HG03442 (cell line): ENCODE data around the gene RUFY1.
"Not testable (repeated sequence)": the region's sequence is repeated elsewhere in the genome, so short reads cannot be mapped to it uniquely, and the experiment has no call there.

Experiments used
- ATAC-seq: cut with Tn5 transposase; IDR thresholded peaks from one replicate; pipeline ENCODE4 v1.9.1; 2021; ENCODE audit warnings: mild to moderate bottlenecking, moderate library complexity; ENCODE audit not compliant: unreplicated experiment

Gene RUFY1

GRCh38 chr5:179533907-179534306, 16.4 kb upstream of the RUFY1 start:
- no peak for ATAC-seq

GRCh38 chr5:179534431-179534830, 15.9 kb upstream of the RUFY1 start:
- ATAC-seq = no peak

DNA sequence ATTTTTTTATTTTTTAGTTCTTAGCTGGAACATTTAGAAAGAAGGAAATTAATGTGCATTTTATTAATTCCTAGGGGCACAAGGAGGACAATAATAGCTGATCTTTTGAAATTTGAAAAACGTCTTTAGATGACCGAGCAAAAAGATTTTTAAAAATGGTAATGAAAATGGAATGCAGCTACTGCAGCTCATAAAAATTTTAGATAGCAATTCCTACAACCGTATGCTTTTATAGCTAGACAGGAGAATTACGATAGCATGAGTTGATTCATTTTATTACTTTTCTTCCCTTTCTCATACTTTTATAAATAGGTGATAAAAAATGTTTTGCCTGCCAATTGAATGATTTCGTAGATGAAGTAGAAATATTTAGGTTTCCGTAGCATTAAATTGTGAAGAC, 13.7 kb upstream of the RUFY1 start:
- no peak for ATAC-seq

DNA sequence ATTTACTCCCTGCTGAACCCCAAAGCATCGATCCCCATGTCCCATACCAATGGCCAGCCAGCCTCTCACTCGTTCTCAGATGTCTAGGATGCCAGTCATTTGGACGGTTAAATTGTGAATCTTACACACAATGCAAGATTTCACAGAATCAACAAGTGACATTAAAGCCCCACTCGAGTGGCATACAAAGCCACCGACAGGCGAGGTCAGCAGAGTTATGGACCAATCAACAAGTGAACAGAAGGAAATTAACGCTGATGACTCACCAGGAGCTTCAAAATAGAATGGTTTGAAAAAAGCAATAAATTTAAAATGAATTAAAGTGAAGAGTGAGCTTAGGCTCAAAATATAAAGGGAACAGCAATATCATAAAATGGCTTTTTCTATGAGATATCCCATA, 8.2 kb upstream of the RUFY1 start:
- no peak for ATAC-seq

- ATAC-seq = not testable (repeated sequence)
Observed at GRCh38 chr5:179543275-179543674, 7.1 kb upstream of the RUFY1 start.

- no peak for ATAC-seq
Observed at GRCh38 chr5:179553006-179553405, 2.7 kb downstream of the RUFY1 start.

DNA sequence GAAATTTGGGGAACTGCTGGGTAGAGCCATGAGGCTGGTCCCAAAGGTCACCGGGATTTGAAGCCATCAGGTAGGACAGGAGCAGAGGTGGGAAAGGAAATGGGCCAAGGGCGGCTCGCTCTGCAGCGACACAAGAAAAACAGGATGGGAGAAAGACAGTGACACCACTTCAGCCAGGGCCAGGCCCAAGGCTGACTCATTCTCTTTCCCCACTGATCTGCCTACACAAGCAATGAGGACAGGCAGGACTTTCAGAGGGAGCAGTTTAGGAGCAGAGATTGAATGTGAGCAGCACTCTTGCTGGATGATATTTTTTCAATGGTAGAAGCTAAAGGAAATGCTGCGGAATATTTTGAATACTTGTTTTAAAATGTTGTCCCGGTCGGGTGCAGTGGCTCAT, 3.5 kb downstream of the RUFY1 start:
- ATAC-seq = no peak

GRCh38 chr5:179554981-179555380, 4.6 kb downstream of the RUFY1 start:
- no peak for ATAC-seq

- ATAC-seq = not testable (repeated sequence)
Observed at GRCh38 chr5:179558261-179558799, 8.0 kb downstream of the RUFY1 start.

DNA sequence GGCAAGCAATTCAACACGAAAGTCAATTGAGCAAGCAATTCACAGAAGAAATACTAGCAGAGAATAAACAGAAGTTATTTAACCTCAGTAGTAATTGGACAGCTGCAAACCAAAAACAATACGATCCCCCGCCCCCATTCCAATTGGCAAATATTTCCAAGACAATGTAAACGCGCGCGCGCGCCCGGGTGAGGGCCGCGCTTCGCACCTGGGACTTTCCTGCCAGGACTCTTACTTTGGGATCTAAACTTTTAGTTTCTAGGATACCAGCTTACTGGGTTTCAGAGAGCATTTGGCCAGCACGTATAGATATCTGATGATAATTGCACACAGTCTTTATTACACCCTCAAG, 8.6 kb downstream of the RUFY1 start:
- ATAC-seq = no peak

GRCh38 chr5:179559284-179560252, 9.2 kb downstream of the RUFY1 start:
- ATAC-seq = peak; percentile 99

- no peak for ATAC-seq
Observed at GRCh38 chr5:179564526-179564925, 14.2 kb downstream of the RUFY1 start.

GRCh38 chr5:179568721-179569120, 18.4 kb downstream of the RUFY1 start:
- ATAC-seq = no peak

DNA sequence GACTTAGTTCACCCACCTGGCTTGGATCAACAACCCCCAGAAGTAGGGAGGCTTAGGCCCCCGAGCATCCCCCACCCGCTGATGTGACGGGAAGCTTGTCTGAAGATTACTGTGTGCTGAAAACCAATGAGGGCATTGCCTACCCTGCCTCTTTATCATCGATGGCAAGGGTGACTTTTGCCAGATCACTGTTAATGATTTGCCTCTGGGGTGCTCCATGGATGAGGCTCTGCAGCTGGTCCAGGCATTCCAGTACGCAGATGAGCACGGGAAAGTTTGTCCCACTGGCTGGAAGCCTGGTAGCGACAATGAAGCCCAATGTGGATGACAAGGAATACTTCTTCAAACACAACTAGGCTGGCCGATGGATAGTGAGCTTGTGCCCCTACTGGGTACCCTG, 22.0 kb downstream of the RUFY1 start:
- ATAC-seq = no peak

- no peak for ATAC-seq
Observed at GRCh38 chr5:179577286-179577960, 27.1 kb downstream of the RUFY1 start.

- ATAC-seq = no peak
Observed at GRCh38 chr5:179585941-179586401, 35.6 kb downstream of the RUFY1 start.

DNA sequence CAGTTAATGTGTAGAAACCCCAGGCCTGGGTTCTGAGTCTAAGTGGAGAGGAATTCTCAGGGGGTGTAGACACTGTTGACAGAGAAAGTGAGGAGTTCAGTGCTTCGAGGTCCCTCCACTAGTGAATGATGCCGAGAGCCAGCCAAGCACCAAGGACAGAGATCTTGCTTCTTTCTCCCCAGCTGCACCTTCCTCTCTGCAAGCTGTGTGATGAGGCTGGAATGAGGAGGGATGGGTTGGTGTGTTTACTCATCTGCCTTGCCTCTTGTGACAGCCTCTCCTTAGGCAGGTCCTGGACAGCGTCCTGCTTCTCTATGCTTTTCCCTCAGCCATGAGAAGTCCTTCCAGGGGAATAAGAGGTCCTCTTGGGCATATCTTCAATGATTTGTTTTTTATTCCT, 37.8 kb downstream of the RUFY1 start:
- no peak for ATAC-seq

DNA sequence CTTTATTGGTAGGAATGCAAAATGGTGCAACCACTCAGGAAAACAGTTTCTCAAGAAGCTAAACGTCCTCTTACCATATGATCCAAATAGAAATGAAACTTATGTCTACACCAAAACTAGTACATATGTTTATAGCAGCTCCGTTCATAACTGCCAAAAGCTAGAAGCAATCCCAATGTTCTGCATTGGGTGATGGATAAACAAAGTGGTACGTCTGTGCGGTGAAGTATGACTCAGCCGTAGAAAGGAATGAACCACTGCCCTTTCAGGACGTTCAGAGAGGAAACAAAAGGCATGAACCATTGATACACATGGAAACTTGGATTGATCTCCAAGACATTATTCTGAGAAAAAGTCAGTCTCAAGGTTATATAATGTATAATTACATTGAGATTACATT, 45.6 kb downstream of the RUFY1 start:
- ATAC-seq = no peak

- ATAC-seq = no peak
Observed at GRCh38 chr5:179596421-179596820, 46.1 kb downstream of the RUFY1 start.

DNA sequence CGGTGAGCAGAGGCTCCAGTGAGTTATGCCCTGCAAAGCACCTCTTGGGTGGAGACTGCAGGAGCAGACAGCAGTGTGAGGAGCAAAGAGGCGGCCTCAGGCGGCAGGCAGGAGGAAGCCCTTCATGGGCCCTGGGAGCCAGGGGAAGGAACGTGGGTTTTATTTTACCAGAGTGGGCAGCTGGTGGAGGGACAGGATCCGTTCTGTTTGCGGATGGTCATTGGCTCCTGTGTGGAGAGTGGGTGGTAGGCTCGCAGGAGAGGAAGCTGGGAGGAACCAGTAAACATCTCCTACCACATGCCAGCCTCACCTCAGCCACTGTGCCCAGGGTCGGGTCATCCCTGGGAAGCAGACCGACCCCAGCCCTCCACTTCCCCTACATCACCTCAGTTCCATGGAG, 48.7 kb downstream of the RUFY1 start:
- no peak for ATAC-seq

GRCh38 chr5:179599566-179599965, 49.2 kb downstream of the RUFY1 start:
- ATAC-seq = no peak

DNA sequence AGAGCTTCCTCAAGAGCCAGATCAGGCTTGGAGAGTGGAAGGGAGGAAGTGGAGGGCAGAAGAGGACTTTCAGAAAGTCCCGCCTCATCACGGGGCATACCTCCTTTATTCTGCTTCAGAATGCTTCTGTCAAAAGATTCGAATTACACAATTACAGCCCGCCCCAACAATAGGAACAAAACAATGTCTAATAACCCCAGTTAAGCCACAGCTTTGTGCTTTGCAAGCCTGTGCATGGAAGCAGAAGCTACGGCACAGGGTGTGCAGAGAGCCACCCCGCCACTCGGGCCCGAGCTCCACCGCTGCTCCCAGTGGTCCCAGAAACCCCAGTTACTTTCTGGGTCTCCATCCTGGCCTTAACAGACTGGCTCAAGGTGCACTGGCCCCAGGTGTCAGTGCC, 49.6 kb downstream of the RUFY1 start:
- no peak for ATAC-seq
